Activated CD4-positive, CD25-positive, alpha-beta regulatory T cell treated with anti-CD3 and anti-CD28 coated beads, Interleukin-2, amount 50 U/mL, for 72 hours (primary cell): Measurements from ENCODE around the gene GADL1.

Experiments used
- DNase-seq: peaks from one replicate; pipeline ENCODE4 v3.0.0; 2021

Gene GADL1

DNA sequence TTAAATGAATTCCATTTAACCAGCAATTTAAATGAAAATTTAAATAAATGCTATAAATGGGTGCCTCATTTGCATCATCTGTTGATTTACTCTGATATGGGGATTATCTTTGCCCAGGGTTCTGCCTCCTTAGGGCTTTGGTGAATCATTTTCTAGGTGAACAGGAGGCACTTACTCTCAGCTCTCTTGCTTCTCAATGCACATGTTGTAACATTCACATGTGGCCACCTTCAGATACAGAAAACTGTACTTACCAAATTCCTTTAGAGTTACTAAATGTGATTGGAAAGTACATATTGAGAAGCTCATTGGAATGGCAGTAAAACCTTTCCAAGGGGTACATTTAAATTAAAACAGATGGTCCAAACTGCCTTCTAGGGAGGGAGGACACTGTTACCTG is 20.8 kb downstream of the GADL1 start:
- DNase-seq = no peak

DNA sequence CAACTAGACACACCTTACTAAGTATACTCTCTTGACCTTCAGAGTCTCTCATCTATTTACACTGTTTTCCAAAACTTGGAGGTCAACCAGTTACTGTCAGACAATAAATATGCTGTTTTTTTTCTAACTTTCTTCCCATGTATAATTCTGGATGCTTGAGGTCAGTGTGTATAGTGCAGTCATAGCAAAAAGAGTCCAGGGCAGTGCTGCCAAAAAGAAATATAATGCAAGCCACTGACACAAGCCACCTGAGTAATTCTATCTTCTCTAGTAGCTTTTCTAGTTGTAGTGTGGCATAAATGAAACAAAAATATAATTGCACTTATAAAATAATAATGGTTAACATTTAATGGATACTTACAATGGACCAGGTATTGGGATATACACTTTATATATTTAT is 21.6 kb downstream of the GADL1 start:
- DNase-seq = no peak

DNA sequence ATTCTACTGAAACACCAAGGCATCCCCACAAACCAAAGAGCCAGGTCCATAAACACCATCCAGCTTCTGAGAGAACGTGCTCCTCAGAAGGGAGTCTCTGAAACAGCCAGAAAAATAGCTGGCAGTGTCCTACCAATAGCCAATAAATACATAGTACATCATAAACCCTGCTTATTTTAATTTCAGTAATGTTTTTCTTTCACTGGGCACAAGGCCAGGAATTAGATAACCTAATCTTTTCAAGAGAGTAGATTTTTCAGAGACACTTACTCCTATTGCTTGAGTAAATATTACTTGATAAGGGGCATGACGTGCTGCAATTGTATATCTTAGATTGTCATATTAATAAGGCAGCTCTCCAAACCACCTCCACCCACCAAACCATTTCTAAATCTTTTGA is 22.7 kb downstream of the GADL1 start:
- DNase-seq = no peak

DNA sequence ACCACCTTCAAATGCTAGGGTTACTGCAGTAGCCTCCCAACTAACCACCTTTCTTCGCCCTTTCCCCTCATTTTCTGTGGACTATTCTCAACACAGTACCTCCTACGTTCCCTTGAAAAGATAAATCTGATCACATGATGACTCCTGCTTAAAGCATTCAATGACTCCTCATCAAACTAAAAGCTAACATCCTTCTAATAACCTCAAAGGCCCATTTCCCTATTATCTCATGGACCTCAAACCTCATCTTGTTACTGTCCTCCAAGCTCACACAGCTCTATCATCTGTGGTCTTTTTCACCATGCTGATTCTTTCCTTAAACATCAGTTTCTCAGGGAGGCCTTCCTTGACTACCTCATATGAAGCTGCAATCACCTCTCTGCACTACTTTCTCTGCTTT is 29.6 kb downstream of the GADL1 start:
- DNase-seq = no peak

DNA sequence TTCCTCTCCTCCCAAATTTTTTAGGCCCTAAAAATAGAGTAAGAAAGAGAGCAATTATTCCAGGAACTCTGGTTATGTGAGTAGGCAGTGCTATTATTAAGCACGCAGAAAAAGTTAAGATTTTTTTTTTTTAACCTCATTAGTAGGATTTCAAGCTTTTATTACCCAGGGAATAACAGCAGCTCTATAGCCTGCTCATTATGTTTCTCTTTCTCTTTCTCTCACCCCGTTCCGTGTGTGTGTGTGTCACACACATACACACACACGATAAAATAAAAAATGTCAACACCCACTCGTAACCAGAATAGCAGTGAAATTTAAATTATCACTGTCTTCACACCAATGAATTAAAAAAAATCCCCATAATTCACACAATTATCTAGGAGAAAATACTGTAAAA is 30.3 kb downstream of the GADL1 start:
- DNase-seq = no peak

DNA sequence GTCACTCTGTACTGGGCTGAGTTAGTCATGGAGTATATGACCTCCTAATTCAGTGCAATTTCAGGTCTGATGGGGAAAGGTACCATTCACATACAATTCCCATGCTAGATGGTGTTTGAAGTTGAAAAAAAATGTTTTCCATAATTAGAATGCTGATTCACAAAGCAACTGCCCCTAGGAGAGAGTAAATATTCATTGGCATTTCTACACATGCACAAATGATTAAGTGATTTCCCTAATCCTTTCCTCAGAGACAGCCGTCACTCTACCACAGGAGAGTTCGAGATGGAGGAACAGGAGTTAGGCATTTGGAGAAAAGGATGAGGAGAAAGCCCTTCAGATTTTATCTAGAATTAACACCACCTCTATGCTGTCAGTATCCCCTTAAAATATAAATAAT is 32.5 kb downstream of the GADL1 start:
- no peak for DNase-seq

DNA sequence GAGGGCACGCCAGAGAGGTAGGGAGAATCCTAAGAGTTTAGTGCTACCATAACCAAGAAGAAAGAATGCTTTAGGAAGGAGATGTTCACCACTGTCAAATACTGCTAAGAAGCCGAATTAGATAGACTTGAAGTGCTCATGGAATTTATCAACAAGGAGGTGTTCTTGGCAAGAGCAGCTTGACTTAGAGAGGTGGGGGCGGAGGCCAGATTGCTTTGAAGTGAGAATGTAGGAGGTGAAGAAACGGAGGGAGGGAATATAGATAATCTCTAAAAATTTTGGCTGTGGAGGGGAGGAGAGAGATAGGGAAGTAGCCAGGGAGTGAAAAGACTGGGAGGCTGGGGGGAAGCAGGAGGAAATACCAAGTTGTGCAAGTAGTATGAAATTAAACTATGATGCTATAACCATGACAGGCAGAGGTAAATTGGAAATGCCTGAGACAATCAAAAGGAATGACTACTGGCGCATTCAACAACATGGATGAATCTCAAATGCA is 35.5 kb downstream of the GADL1 start:
- no peak for DNase-seq

DNA sequence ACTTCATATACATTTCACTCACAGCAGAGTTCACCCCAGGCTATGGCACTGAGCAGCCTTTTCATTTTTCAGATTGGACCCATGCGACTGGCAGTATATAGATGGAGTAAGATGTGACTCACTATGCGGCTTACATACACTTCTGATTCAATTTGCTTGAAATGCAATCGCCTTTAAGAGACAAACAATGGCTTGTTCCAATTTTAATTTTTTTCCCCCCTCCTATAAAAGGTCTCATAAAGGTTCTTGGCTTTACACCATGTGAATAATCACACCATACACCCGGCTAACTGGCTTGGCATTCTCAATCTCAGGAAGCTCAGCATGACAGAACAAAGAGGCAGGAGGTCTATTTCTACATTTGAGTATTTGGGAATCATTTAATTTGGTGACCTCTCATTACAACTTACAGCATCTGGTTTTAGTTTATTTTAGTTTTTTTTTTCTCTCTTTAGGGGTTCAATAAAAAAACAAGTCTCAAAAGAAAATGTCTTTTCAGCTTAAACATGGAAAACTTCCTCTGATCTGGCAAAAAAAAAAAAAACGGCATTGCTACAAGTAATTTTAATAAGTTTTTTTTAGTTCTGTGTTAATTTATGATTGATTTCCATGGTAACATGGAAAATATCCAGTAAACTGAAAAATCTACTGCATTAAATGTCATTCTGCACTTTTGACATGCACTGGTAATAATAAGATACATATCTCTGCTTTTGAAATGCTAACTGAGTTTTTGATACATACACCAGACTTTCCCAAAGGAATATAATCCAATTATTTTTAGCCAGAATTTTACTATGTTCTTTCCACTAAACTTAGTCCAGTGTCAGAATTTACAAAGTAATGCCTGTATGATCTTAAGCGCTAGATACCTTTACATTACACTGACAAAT is 38.8 kb downstream of the GADL1 start:
- no peak for DNase-seq

DNA sequence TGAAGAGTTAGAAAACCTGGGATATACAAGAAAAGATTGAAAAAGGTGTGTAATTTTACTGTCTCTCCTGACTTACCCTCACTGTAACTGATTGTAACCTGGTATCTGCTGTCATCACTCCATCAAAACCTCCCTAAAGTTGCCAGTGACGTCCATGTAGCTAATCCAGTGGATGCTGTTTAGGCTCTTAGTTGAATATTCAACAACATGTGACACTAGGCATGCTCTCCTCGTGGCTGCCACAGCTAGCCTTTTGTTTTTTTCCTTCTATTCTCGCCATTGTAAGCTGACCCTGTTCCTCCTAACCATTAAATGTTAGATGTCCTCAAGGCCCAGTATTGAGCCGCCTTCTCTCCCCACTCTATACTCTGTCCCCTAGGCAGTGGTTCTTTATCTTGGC is 41.6 kb downstream of the GADL1 start:
- DNase-seq = no peak

DNA sequence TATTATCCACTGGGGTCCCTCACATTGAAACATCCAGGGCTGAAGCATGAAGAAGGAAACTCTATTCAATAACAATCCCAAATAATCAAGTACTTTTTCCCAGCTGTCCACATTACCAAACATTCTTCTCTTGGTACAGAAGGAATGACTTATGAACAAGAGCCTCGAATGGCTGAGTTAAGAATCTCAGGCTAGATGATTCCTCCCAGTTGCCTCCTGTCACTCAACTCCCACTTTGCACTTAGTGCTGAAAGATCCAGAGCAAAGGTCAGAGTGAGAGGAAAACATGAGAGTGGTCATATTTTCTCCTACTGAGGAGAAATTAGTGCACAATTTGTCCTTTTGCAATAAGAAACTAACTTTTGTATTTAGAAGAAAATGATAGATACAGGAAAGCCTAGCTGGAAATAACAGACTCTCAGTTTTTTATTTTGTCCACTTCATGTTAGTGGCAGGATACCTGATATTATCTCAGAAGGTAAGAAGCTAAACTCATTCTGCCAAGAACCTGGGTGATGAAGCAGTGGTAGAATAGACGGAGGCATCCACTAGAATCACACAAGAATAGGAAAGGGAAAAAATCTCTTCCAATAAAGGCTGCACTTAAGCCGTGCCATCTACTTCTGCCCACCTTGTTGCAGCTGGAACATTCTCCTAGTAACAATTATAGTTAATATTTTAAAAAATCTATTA is 46.2 kb downstream of the GADL1 start:
- no peak for DNase-seq

DNA sequence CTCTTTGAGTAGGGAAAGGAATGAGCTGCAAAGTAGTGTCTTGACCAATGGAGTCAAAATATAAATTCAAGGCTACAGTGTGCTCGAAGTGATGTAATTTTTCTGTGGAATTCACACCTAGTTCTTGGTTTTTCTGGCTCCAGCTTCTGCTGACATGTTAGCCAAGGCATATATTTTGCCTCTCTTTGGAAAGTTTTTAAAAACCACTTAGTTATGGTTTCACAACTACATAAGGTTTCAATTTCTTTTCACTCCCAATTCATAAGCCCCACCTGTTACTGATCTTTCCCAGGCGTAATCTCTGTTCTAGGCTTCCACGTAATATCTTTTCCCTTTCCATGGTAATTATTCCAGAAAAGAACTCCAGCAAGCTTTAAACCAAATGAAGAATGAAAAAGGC is 46.9 kb downstream of the GADL1 start:
- no peak for DNase-seq

DNA sequence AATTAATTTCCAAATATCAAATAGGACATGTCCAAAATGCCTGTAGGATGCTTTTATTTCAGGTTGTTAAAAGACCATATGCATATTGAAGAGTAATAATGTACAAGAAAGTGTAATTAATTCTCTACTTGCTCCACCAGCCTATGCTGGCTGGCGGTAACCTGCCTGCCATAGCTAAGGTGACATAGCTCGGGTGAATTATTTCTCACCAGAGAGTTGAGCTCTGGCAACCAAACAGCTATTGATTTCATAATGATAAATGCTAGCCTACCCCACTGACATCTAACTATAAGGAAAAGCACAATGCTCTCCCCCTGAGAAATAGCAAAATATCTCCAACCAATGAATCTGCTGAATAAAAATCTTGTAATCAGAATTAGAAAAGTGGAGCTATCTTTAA is 48.9 kb downstream of the GADL1 start:
- DNase-seq = no peak

DNA sequence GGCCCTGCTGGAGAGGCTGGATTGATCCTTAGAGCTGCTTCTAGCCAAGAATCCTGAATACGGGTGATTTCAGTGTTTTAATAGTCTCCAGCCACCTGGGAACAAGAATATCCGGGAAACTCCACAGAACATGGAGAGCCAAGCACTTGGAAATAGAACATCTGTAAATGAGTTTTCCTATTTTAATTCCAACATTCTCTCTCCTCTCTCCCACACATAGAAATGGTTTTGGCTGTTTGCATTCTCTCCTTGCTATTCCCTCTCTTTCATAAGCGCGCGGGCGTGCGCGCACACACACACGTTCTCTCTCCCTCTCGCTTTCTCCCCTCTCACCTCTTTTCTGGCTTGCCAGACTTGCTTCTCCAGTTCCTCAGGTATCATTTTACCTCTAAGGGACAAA is 50.6 kb downstream of the GADL1 start:
- no peak for DNase-seq

DNA sequence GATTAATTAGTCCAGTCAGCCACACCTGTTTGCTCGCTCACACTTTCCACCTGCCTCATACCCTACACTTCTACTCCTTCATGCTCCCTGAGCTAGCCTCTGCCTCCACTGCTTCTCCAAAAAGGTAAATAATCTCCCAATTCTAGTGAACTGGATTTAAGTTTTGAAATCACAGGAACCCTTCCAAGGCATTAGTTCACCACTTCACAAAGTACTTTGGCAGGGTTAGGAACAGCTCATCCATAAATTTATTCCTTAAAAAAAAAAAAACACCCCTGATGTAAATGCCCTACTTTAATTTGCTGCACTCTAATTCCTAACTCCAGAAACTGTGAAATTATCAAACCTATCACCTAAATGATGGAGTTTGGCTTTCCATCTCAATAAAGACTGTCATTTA is 58.3 kb downstream of the GADL1 start:
- no peak for DNase-seq

DNA sequence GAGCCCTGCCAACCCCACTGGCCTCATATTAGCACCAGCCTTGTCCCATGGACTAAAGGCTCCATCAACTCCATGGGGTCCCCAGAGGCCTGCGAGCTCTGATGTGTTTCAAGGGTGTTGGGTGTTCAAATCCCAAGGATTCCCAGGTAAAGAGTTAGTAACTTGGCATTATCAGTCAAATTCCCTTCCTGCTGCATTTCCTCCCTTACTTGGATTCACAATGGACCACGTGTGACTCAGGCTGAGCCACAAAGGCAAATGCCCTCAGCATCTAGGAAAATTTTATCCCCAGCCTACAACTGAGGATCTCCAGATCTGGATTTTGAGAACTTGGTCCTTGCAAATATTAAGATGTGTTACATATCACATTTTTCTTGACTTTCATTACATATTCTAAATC is 58.8 kb downstream of the GADL1 start:
- no peak for DNase-seq

DNA sequence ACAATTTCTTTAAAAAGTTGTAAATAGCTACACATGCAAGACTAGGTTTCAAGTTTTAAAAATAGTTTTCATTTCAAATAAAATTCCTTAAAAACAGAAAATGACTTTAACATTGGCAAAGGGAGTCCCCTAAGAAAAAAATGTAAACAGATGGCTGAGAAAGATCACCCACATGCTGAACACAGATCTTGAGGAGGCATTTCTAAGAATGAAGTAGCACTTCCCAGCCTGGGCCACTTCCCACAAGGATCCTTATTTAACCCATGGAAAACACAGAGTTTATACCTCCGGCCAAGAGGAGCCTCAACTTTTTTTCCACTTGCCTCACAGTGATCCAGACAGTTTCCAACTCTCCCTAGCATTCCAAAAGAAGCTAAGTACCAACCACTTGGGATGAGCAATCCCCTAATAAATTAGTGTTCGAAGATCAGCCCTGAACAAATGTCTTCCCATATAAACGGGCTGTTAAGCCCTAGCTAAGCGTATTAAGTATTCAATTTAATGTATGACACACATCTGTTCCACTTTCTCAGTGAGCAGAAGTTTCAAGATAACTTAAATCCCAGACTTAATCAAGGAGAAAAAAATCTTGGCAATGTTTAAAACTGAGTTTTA is 61.4 kb downstream of the GADL1 start:
- no peak for DNase-seq

DNA sequence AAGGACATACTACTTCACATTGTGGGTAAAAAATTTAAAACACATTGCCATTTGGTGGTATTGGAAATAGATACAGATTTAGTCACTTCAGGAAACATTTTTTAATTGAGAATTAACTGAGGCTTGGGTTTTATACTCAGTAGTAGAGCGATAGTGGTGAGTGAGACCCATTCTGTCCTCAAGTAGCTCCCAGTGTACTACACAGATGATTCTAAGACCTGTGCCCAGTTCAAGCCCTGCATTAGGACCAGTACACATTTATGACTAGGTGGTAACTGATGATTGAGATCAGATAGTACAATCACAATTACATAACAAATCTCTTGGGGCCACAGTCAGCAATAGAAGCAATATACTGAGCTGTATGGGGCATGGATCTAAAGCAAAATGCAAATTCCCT is 67.4 kb downstream of the GADL1 start:
- DNase-seq = no peak

DNA sequence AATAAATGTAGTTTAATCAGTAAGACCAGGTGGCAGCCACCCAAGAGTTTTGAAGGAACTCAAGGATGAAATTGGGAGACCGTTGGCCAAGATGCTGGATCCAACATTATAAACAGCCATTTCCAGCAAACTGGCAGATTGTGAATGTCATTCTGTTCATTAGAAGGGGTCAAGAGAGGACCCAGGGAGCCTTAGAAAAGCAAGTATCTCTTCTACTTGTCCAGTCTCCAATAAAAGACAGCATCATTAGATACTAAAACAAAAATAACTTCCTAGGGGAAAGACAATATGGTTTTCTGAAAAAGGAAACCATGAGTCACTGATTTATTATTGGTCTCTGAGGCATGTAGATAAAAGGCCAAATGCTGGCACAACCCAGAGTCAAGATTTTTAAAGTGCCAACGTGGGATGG is 67.9 kb downstream of the GADL1 start:
- DNase-seq = no peak

DNA sequence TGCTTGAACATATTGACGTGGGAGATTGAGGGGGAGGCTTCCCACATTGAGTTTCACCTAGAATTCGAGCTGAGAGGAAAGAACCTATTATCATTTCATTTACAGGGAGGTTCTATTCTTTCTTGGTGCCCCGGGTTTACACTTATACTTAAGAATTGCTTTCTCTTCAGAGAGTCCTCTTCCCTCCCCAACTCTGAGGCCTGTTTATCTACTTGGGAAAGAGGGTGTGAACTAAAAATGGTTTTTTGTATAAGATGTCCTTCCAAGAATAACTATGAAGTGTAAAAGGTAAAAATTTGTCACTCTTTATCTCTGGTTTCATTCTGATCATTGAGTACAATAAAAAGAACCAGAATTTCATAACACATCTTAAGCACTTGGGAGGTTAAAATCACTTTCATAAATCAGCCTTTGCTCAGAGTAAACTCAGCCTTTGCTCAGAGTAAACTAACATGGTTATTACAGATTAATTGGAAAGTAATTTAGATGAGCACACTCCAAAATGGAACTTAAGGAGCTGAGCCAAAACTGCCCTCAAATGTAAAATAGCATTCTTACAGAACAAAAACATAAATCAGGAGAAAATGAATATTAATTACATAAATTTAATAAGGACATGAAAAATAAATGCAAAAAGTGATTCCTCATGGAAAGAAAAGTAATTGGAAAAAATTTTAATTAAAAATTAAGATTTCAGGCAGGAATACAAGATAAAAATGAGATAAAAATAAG is 75.2 kb downstream of the GADL1 start:
- DNase-seq = no peak

DNA sequence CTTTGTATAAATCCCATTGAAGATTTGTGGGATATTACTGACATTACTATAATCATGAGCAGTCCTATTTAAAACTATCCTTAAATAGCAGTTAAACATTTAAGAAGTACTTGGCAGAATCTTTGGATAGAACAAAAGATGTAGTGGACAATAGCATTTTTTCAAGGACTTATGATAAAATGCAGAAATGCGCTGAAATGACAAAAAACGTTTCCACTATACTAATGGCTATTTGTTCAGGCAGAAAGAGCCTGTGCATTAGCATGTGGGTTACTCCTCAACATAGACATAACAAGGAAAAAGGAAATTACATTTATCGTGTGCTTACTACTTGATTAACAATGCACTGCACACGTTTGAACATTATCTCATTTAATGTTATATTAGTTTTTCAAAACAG is 80.7 kb downstream of the GADL1 start:
- DNase-seq = no peak

DNA sequence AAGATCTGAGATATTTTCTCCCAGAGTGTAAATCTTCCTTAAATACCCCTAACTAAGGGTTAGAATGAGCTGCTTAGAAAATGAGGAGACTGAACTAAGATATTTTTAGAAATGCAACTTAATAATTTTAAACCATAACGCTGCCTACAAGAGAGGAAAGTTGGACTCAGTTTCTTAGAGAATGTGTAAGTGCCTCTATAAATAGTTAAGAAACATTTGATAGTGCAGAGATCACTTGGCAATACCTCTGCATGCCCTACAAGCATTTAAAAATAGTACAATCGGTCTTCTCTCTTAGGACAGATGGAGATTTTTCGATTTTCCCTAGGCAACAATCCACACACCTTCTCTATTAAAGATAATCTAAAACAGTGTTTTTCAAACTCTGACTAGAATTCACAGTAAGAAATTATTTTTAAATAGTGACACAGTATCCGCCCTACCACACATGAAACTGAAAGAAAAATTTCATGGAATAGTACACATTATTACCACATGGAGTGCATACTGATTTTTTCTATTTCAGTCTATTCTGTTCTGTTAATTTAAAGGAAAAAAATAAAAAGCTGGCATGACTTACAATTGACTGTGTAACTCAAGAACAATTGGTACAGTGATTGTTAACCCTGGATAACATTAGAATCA is 83.2 kb downstream of the GADL1 start:
- no peak for DNase-seq

DNA sequence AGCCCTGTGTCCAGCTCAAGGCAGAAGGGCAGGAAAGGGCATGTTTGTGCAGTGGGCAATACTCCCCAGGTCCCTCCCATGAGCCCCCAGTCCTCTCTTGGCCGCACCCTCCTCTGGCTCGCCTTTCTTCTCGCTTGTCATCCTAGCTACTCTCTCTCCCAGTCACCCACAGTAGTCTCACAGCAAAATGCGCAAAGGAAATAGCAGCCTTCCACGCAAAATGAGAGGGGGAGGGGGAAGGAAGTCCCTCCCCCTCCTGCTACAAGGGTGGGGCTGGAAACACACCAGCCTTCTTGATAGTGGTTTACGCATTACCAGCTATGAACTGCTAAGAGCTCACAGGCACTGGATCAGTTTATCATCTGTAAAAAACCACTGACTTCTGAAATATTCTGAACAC is 83.8 kb downstream of the GADL1 start:
- no peak for DNase-seq

DNA sequence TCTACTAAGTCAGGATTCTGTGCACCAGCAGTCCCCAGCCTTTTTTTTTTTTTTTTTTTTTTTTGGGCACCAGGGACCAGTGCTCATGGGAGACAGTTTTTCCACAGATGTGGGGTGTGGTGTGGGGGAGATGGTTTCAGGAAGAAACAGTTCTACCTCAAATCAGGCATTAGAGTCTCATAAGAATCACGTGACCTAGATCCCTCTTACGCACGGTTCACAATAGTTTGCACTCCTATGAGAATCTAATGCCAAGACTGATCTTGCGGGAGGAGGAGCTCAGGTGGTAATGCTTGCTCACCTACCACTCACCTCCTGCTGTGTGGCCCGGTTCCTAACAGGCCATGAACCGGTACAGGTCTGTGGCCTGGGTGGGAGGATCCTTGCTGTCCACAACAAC is 88.8 kb downstream of the GADL1 start:
- no peak for DNase-seq
